Fibroblast of lung (primary cell): ENCODE measurements around the gene MORC1. TPM values are rescaled to one million over a fixed set of nuclear protein-coding genes. Genes with fewer than 3 reads are reported as not detected.

ENCODE experiments used
- DNase-seq, 2 donors: peaks; one replicate each; pipeline versions ENCODE4 v3.0.0 to v3.0.0-alpha.2; 2010; ENCODE audit warnings: low read depth in 2 of 2
- H2AFZ ChIP-seq: 2 replicates; pipeline ENCODE4 v1.5.1; 2012; ENCODE audit warnings: low read length, control low read depth, inconsistent platforms
- H3K27ac ChIP-seq: 2 replicates; pipeline ENCODE4 v1.5.1; 2011; ENCODE audit warnings: low read length, control low read depth; ENCODE audit not compliant: insufficient read depth
- H3K27me3 ChIP-seq: 2 replicates; pipeline ENCODE4 v1.5.1; 2011; ENCODE audit warnings: mild to moderate bottlenecking, low read length; ENCODE audit not compliant: control insufficient read depth, insufficient read depth
- H3K36me3 ChIP-seq: 2 replicates; pipeline ENCODE4 v1.5.1; 2011; ENCODE audit warnings: low read length; ENCODE audit not compliant: control insufficient read depth, insufficient read depth
- H3K4me1 ChIP-seq: 2 replicates; pipeline ENCODE4 v1.5.1; 2011; ENCODE audit warnings: low read length; ENCODE audit not compliant: control insufficient read depth, insufficient read depth; ENCODE audit errors: extremely low read depth
- H3K4me2 ChIP-seq: 2 replicates; pipeline ENCODE4 v1.5.1; 2011; ENCODE audit warnings: low read length, control low read depth; ENCODE audit not compliant: insufficient read depth; ENCODE audit errors: extremely low read depth
- H3K4me3 ChIP-seq, 4 experiments: fragments of 200-600 bp in 1 of 4; sonication (generic) in 1 of 4; replicated peaks in 1 of 4; 2 replicates each; pipeline ENCODE4 v1.5.1; 2011 to 2016; ENCODE audit warnings: low read length in 4 of 4, low read depth in 3 of 4, mild to moderate bottlenecking in 3 of 4, control low read depth in 2 of 4, inconsistent platforms in 1 of 4, mixed read lengths in 1 of 4; ENCODE audit not compliant: insufficient read depth in 1 of 4; ENCODE audit errors: control extremely low read depth in 1 of 4
- H3K79me2 ChIP-seq: 2 replicates; pipeline ENCODE4 v1.5.1; 2012; ENCODE audit warnings: mild to moderate bottlenecking, low read length, inconsistent platforms; ENCODE audit not compliant: control insufficient read depth, insufficient read depth
- H3K9ac ChIP-seq: 2 replicates; pipeline ENCODE4 v1.5.1; 2011; ENCODE audit warnings: mild to moderate bottlenecking, low read length, control low read depth; ENCODE audit not compliant: insufficient read depth
- H3K9me3 ChIP-seq: 2 replicates; pipeline ENCODE4 v1.5.1; 2012; ENCODE audit warnings: low read depth, low read length; ENCODE audit not compliant: control insufficient read depth, insufficient read depth
- H4K20me1 ChIP-seq: 2 replicates; pipeline ENCODE4 v1.5.1; 2011; ENCODE audit warnings: low read length; ENCODE audit not compliant: control insufficient read depth, insufficient read depth; ENCODE audit errors: extremely low read depth
- CTCF ChIP-seq, 2 donors: IDR thresholded peaks in 1 of 2; conservative IDR thresholded peaks in 1 of 2; 1 replicate in 1 of 2; 2 replicates in 1 of 2; pipeline ENCODE4 v1.5.1; 2011 to 2012; ENCODE audit warnings: low read length in 2 of 2, control low read depth in 1 of 2, inconsistent platforms in 1 of 2, low read depth in 1 of 2, mild to moderate bottlenecking in 1 of 2
- EZH2 ChIP-seq: IDR thresholded peaks from 2 replicates; pipeline ENCODE4 v1.5.1; 2012; ENCODE audit warnings: low read length, control low read depth, mild to moderate bottlenecking; ENCODE audit errors: missing control alignments
- polyA plus RNA-seq, 2 donors: library from polyadenylated mRNA; depleted of rRNA in 1 of 2; stranded (reverse) in 1 of 2; unstranded in 1 of 2; fragments of >200 nt; gene quantifications; 2 replicates each; pipeline ENCODE4 v1.2.1, GENCODE V29; 2011 to 2012; ENCODE audit warnings: missing spikeins in 1 of 2
- total RNA-seq: library from RNA; depleted of rRNA; stranded (reverse); fragments of >200 nt; gene quantifications from 2 replicates; pipeline ENCODE4 v1.2.1, GENCODE V29; 2014

The MORC1 gene
- total and polyA plus RNA-seq, 2 donors (not counting 1 experiment from before 2014, with no cell fraction given), result not detected

DNA sequence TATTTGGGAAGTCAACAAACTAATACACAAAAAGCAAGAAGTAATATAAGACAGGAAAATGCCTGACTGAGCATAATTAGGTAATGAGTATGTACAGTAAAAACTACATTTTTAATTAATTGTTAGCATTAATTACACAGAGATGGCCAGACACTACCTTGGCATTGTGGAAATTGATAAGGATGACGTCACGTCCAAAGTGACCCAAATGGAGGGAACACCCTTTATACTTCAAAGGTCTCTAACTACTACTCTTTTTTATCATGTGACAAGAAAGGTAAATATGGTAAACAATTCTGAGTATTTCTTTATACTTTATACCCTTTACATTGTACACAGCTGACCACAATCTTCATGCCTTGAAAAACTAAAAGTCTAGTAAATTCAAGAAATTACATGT is 141.9 kb downstream of the MORC1 start:
- no peaks in the 10 kb centered on the region for H4K20me1 ChIP-seq
- no peaks in the 10 kb centered on the region for H3K9me3 ChIP-seq
- no peak overlapping the region for H3K4me2 ChIP-seq
- no peaks in the 10 kb centered on the region for H3K4me1 ChIP-seq
- H3K4me3 ChIP-seq, result no peak overlapping the region
- H2AFZ ChIP-seq, result no peak overlapping the region
- H3K36me3 ChIP-seq, result no peaks in the 10 kb centered on the region
- no peaks in the 10 kb centered on the region for H3K79me2 ChIP-seq
- TF ChIP-seq CTCF (conservative IDR thresholded peaks at IDR 0.05 in 1 of 2, IDR thresholded peaks at IDR 0.05 in 1 of 2; ENCODE audit: low read depth in 1 of 2, low read length in 2 of 2) (no peak), EZH2 (no peak)
- H3K9ac ChIP-seq, result no peak overlapping the region
- H3K27me3 ChIP-seq, result no peaks in the 10 kb centered on the region
- no peak for DNase-seq
- no peak overlapping the region for H3K27ac ChIP-seq

DNA sequence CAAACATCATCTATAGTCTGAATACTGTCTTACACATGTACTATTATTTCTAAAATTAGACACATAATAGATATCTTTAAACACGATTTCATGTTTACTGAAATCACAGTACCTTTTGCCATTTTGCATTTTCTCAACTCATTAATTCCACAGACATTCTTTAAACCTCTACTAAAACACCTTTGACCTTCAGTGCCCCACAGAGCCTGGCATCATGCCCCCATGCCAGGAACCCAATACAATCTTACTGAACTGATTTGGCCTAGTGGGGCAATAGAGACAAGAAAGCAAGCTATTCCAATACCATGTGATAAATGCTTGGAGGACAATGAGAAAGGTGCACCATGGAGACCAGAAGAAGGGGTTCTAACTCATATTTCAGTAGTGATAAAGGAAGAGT is 144.9 kb downstream of the MORC1 start:
- no peak overlapping the region for H3K9ac ChIP-seq
- no peaks in the 10 kb centered on the region for H3K79me2 ChIP-seq
- no peak for TF ChIP-seq CTCF (conservative IDR thresholded peaks at IDR 0.05 in 1 of 2, IDR thresholded peaks at IDR 0.05 in 1 of 2; ENCODE audit: low read depth in 1 of 2, low read length in 2 of 2)
- TF ChIP-seq EZH2, result no peak
- no peaks in the 10 kb centered on the region for H3K27me3 ChIP-seq
- H3K27ac ChIP-seq, result no peak overlapping the region
- H3K4me3 ChIP-seq, result no peak overlapping the region
- H3K4me1 ChIP-seq, result no peaks in the 10 kb centered on the region
- no peaks in the 10 kb centered on the region for H3K9me3 ChIP-seq
- no peak for DNase-seq
- H3K4me2 ChIP-seq, result no peak overlapping the region
- no peaks in the 10 kb centered on the region for H4K20me1 ChIP-seq
- no peak overlapping the region for H2AFZ ChIP-seq
- no peaks in the 10 kb centered on the region for H3K36me3 ChIP-seq

DNA sequence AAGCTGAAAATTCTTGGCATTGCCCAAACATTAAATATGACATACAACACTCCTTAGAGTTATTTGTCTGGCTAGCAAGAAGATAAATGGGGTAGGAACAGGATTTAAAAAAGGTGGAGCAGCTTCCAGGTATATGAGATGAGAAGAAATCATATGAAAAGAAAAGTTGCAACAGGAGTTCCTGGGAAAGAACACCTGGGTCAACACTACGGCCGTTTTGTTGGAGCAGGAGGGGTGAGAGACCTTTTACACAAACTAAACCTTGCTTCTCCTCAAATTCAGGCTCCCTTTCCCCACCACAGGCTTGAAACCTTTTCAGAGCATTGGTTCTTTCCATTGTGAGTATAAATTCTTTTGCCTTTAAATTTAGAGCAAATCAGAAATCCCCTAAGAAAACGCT is 145.5 kb downstream of the MORC1 start:
- Histone ChIP-seq H4K20me1 (no peaks in the 10 kb centered on the region), H3K9ac (no peak overlapping the region), H3K4me1 (no peaks in the 10 kb centered on the region), H3K4me3 (no peak overlapping the region), H3K4me2 (no peak overlapping the region), H3K9me3 (no peaks in the 10 kb centered on the region), H2AFZ (no peak overlapping the region), H3K36me3 (no peaks in the 10 kb centered on the region), H3K27me3 (no peaks in the 10 kb centered on the region), H3K27ac (no peak overlapping the region), H3K79me2 (no peaks in the 10 kb centered on the region)
- no peak for TF ChIP-seq CTCF (conservative IDR thresholded peaks at IDR 0.05 in 1 of 2, IDR thresholded peaks at IDR 0.05 in 1 of 2; ENCODE audit: low read depth in 1 of 2, low read length in 2 of 2)
- no peak for TF ChIP-seq EZH2
- no peak for DNase-seq
